GM20000 (cell line): ENCODE data around the gene ANO2.

Source experiments
- DNase-seq: peaks from one replicate; pipeline ENCODE4 v3.0.0; 2012; ENCODE audit warnings: low spot score
- CTCF ChIP-seq: IDR thresholded peaks from 2 replicates; pipeline ENCODE4 v1.5.1; 2012; ENCODE audit warnings: mild to moderate bottlenecking, control low read depth; ENCODE audit errors: extremely low read depth, missing control alignments

The ANO2 gene

GRCh38 chr12:5947006-5947405 lies 1.9 kb upstream of the ANO2 start:
- DNase-seq: no peak
- TF ChIP-seq CTCF: no peak

- no peak for TF ChIP-seq CTCF
- DNase-seq: no peak
These were observed 1.3 kb upstream of the ANO2 start for GRCh38 chr12:5946388-5946787.

- TF ChIP-seq CTCF: no peak
- no peak for DNase-seq
These were observed 380 bp downstream of the ANO2 start for GRCh38 chr12:5944688-5945070.

GRCh38 chr12:5944053-5944452 lies 1.0 kb downstream of the ANO2 start:
- TF ChIP-seq CTCF: no peak
- DNase-seq: no peak

GRCh38 chr12:5941907-5942306 lies 3.2 kb downstream of the ANO2 start:
- TF ChIP-seq CTCF: no peak
- DNase-seq: no peak

- DNase-seq: no peak
- TF ChIP-seq CTCF: no peak
These were observed 17.1 kb downstream of the ANO2 start for GRCh38 chr12:5927732-5928516.

- TF ChIP-seq CTCF: no peak
- DNase-seq: no peak
These were observed 19.4 kb downstream of the ANO2 start for GRCh38 chr12:5925646-5926045.
